DND-41 (cell line): ENCODE results near the gene GLCE.

Source experiments
- ATAC-seq: fragments of 200-7000 bp; cut with Tn5 transposase; 3 replicates; pipeline ENCODE4 v1.9.1; 2021; ENCODE audit warnings: low read depth; ENCODE audit not compliant: insufficient read depth
- DNase-seq: peaks from one replicate; pipeline ENCODE4 v3.0.0-alpha.2; 2020
- H2AFZ ChIP-seq: 2 replicates; pipeline ENCODE4 v1.6.0; 2012; ENCODE audit warnings: low read depth, low read length
- H3K27ac ChIP-seq: 2 replicates; pipeline ENCODE4 v1.5.1; 2012; ENCODE audit warnings: low read length, inconsistent platforms
- H3K27me3 ChIP-seq: fragments of 200-600 bp; sonication (generic); 2 replicates; pipeline ENCODE4 v1.6.0; 2012; ENCODE audit warnings: low read length, mild to moderate bottlenecking, inconsistent platforms; ENCODE audit not compliant: insufficient read depth, poor library complexity
- H3K36me3 ChIP-seq: 2 replicates; pipeline ENCODE4 v1.5.1; 2012; ENCODE audit warnings: low read length, inconsistent platforms; ENCODE audit not compliant: insufficient read depth
- H3K4me1 ChIP-seq: 2 replicates; pipeline ENCODE4 v1.5.1; 2012; ENCODE audit warnings: mild to moderate bottlenecking, low read length; ENCODE audit not compliant: insufficient read depth
- H3K4me2 ChIP-seq: 2 replicates; pipeline ENCODE4 v1.6.0; 2012; ENCODE audit warnings: mild to moderate bottlenecking, moderate library complexity, low read length, inconsistent platforms; ENCODE audit not compliant: insufficient read depth
- H3K4me3 ChIP-seq, 2 experiments: fragments of 200-600 bp in 1 of 2; shearing (Covaris generic) in 1 of 2; 2 replicates each; pipeline ENCODE4 v1.5.1; 2012 to 2016; ENCODE audit warnings: inconsistent platforms in 2 of 2, low read length in 2 of 2, mild to moderate bottlenecking in 2 of 2, low read depth in 1 of 2, moderate library complexity in 1 of 2
- H3K79me2 ChIP-seq: 2 replicates; pipeline ENCODE4 v1.6.0; 2012; ENCODE audit warnings: low read length, inconsistent platforms; ENCODE audit not compliant: insufficient read depth
- H3K9ac ChIP-seq: 2 replicates; pipeline ENCODE4 v1.6.0; 2012; ENCODE audit warnings: low read depth, mild to moderate bottlenecking, inconsistent platforms, low read length, moderate library complexity
- H3K9me3 ChIP-seq: 2 replicates; pipeline ENCODE4 v1.5.1; 2012; ENCODE audit warnings: low read length, moderate library complexity, mild to moderate bottlenecking, inconsistent platforms; ENCODE audit not compliant: insufficient read depth, severe bottlenecking
- H4K20me1 ChIP-seq: 2 replicates; pipeline ENCODE4 v1.6.0; 2012; ENCODE audit warnings: low read length; ENCODE audit not compliant: insufficient read depth
- CTCF ChIP-seq: IDR thresholded peaks from 2 replicates; pipeline ENCODE4 v1.5.1; 2012; ENCODE audit warnings: borderline replicate concordance, low read length, moderate library complexity, mild to moderate bottlenecking; ENCODE audit not compliant: poor library complexity, severe bottlenecking; ENCODE audit errors: extremely low read depth
- EZH2 ChIP-seq: IDR thresholded peaks from 3 replicates; pipeline ENCODE4 v1.6.1; 2012; ENCODE audit warnings: borderline replicate concordance, low read depth, mild to moderate bottlenecking, moderate library complexity, low read length, inconsistent platforms; ENCODE audit not compliant: severe bottlenecking

Gene GLCE

GRCh38 chr15:69219690-69220089 is 59.3 kb downstream of the GLCE start:
- TF ChIP-seq EZH2 = no peak
- TF ChIP-seq CTCF = no peak
- Histone ChIP-seq H3K4me1 (no peaks in the 10 kb centered on the region), H3K9ac (no peak overlapping the region), H3K9me3 (peaks cover 5% of the 10 kb centered on the region), H3K27me3 (no peaks in the 10 kb centered on the region), H3K36me3 (no peaks in the 10 kb centered on the region), H3K4me2 (no peak overlapping the region), H4K20me1 (no peaks in the 10 kb centered on the region), H2AFZ (no peak overlapping the region), H3K27ac (no peak overlapping the region), H3K4me3 (no peak overlapping the region), H3K79me2 (no peaks in the 10 kb centered on the region)
- ATAC-seq (no peak), DNase-seq (no peak)

GRCh38 chr15:69222002-69222474 is 61.6 kb downstream of the GLCE start:
- H3K4me2 ChIP-seq = no peak overlapping the region
- no peaks in the 10 kb centered on the region for H3K36me3 ChIP-seq
- H3K4me3 ChIP-seq = no peak overlapping the region
- no peaks in the 10 kb centered on the region for H3K4me1 ChIP-seq
- H3K27me3 ChIP-seq = no peaks in the 10 kb centered on the region
- no peak overlapping the region for H3K9ac ChIP-seq
- H2AFZ ChIP-seq = no peak overlapping the region
- H3K27ac ChIP-seq = no peak overlapping the region
- peaks cover 5% of the 10 kb centered on the region for H3K9me3 ChIP-seq
- no peaks in the 10 kb centered on the region for H3K79me2 ChIP-seq
- H4K20me1 ChIP-seq = no peaks in the 10 kb centered on the region
- no peak for ATAC-seq
- no peak for DNase-seq
- TF ChIP-seq CTCF (no peak), EZH2 (no peak)

GRCh38 chr15:69223083-69223813 is 62.8 kb downstream of the GLCE start:
- DNase-seq = no peak
- no peak for ATAC-seq
- H2AFZ ChIP-seq = no peak overlapping the region
- no peaks in the 10 kb centered on the region for H3K27me3 ChIP-seq
- H3K79me2 ChIP-seq = no peaks in the 10 kb centered on the region
- no peak for TF ChIP-seq EZH2
- H3K9me3 ChIP-seq = peaks cover 5% of the 10 kb centered on the region
- H3K27ac ChIP-seq = no peak overlapping the region
- H3K4me3 ChIP-seq = no peak overlapping the region
- no peaks in the 10 kb centered on the region for H4K20me1 ChIP-seq
- H3K36me3 ChIP-seq = no peaks in the 10 kb centered on the region
- H3K9ac ChIP-seq = no peak overlapping the region
- no peaks in the 10 kb centered on the region for H3K4me1 ChIP-seq
- H3K4me2 ChIP-seq = no peak overlapping the region

- ATAC-seq (no peak), DNase-seq (no peak)
- Histone ChIP-seq H3K36me3 (no peaks in the 10 kb centered on the region), H3K79me2 (no peaks in the 10 kb centered on the region), H3K27me3 (no peaks in the 10 kb centered on the region), H3K4me3 (no peak overlapping the region), H3K9me3 (peaks cover 5% of the 10 kb centered on the region), H3K4me1 (no peaks in the 10 kb centered on the region), H3K9ac (no peak overlapping the region), H2AFZ (no peak overlapping the region), H3K4me2 (no peak overlapping the region), H4K20me1 (no peaks in the 10 kb centered on the region), H3K27ac (no peak overlapping the region)
- no peak for TF ChIP-seq EZH2
- no peak for TF ChIP-seq CTCF
Observed at GRCh38 chr15:69224383-69224782, 63.9 kb downstream of the GLCE start.
